GM23338 (cell line): ENCODE data around the gene DYRK3. TPM values are rescaled to one million over a fixed set of nuclear protein-coding genes. Genes with fewer than 3 reads are reported as not detected.

Source experiments
- ATAC-seq: fragments of 200-7000 bp; cut with Tn5 transposase; 3 replicates; pipeline ENCODE4 v1.9.1; 2020
- DNase-seq: peaks from one replicate; pipeline ENCODE4 v3.0.0-alpha.2; 2015; ENCODE audit warnings: low spot score
- H2AFZ ChIP-seq: fragments of 200-600 bp; sonication (generic); 2 replicates; pipeline ENCODE4 v1.8.0; 2016; ENCODE audit warnings: antibody characterized with exemption, mild to moderate bottlenecking, moderate library complexity
- H3F3A ChIP-seq: fragments of 200-600 bp; sonication (generic); replicated peaks from 2 replicates; pipeline ENCODE4 v1.8.0; 2017; ENCODE audit warnings: antibody characterized with exemption, mixed run types, low read depth
- H3K27ac ChIP-seq: fragments of 200-600 bp; sonication (generic); 2 replicates; pipeline ENCODE4 v1.6.1; 2016; ENCODE audit warnings: low read depth
- H3K27me3 ChIP-seq: fragments of 200-600 bp; sonication (generic); 2 replicates; pipeline ENCODE4 v1.8.0; 2016; ENCODE audit warnings: mild to moderate bottlenecking, mixed run types, moderate library complexity; ENCODE audit not compliant: insufficient read depth
- H3K36me3 ChIP-seq: fragments of 200-600 bp; sonication (generic); 2 replicates; pipeline ENCODE4 v1.8.0; 2016; ENCODE audit warnings: mild to moderate bottlenecking; ENCODE audit not compliant: insufficient read depth
- H3K4me1 ChIP-seq: fragments of 200-600 bp; sonication (generic); 2 replicates; pipeline ENCODE4 v1.8.0; 2016; ENCODE audit warnings: mild to moderate bottlenecking, moderate library complexity; ENCODE audit not compliant: insufficient read depth
- H3K4me2 ChIP-seq: fragments of 200-600 bp; sonication (generic); 2 replicates; pipeline ENCODE4 v1.7.1; 2017; ENCODE audit warnings: mixed run types
- H3K4me3 ChIP-seq: fragments of 200-600 bp; sonication (generic); 2 replicates; pipeline ENCODE4 v1.6.1; 2016; ENCODE audit warnings: mixed run types
- H3K79me2 ChIP-seq: fragments of 200-600 bp; sonication (generic); replicated peaks from 2 replicates; pipeline ENCODE4 v1.8.0; 2017; ENCODE audit warnings: mild to moderate bottlenecking; ENCODE audit not compliant: insufficient read depth
- H3K9me2 ChIP-seq: fragments of 200-600 bp; sonication (generic); 2 replicates; pipeline ENCODE4 v1.8.0; 2017; ENCODE audit not compliant: insufficient read depth
- H4K20me1 ChIP-seq: fragments of 200-600 bp; sonication (generic); replicated peaks from 2 replicates; pipeline ENCODE4 v1.8.0; 2017; ENCODE audit warnings: mild to moderate bottlenecking; ENCODE audit not compliant: insufficient read depth
- H3K27ac Mint-ChIP-seq: 2 replicates; pipeline ENCODE4 v1.8.0; 2020; ENCODE audit warnings: inconsistent platforms, mild to moderate bottlenecking, moderate library complexity, mixed read lengths
- H3K27me3 Mint-ChIP-seq: 3 replicates; pipeline ENCODE4 v1.8.0; 2022; ENCODE audit warnings: low read depth, mild to moderate bottlenecking, moderate library complexity, mixed read lengths, inconsistent platforms; ENCODE audit not compliant: insufficient read depth, poor library complexity
- H3K36me3 Mint-ChIP-seq: 3 replicates; pipeline ENCODE4 v1.8.0; 2021; ENCODE audit warnings: low read depth, mild to moderate bottlenecking, inconsistent platforms, moderate library complexity, mixed read lengths
- H3K4me1 Mint-ChIP-seq: 3 replicates; pipeline ENCODE4 v1.8.0; 2020; ENCODE audit warnings: mild to moderate bottlenecking, inconsistent platforms, mixed read lengths
- H3K4me3 Mint-ChIP-seq: 3 replicates; pipeline ENCODE4 v1.8.0; 2021; ENCODE audit warnings: moderate library complexity, mild to moderate bottlenecking, inconsistent platforms, mixed read lengths
- H3K9me3 Mint-ChIP-seq: 3 replicates; pipeline ENCODE4 v1.8.0; 2020; ENCODE audit warnings: moderate library complexity, mild to moderate bottlenecking, inconsistent platforms, mixed read lengths
- ETS1 ChIP-seq: IDR thresholded peaks from 2 replicates; pipeline ENCODE4 v1.6.1; 2016; ENCODE audit warnings: antibody characterized with exemption
- EZH2phosphoT487 ChIP-seq: fragments of 200-600 bp; sonication (generic); IDR thresholded peaks from one replicate; pipeline ENCODE4 v1.8.1; 2018; ENCODE audit warnings: antibody characterized with exemption; ENCODE audit not compliant: unreplicated experiment
- JUNB ChIP-seq: IDR thresholded peaks from one replicate; pipeline ENCODE4 v1.6.1; 2016; ENCODE audit warnings: antibody characterized with exemption; ENCODE audit not compliant: unreplicated experiment
- NANOG ChIP-seq: IDR thresholded peaks from 2 replicates; pipeline ENCODE4 v1.6.1; 2016; ENCODE audit warnings: antibody characterized with exemption, borderline replicate concordance
- REST ChIP-seq: IDR thresholded peaks from one replicate; pipeline ENCODE4 v1.6.1; 2018; ENCODE audit warnings: antibody characterized with exemption; ENCODE audit not compliant: unreplicated experiment
- ZNF331 ChIP-seq: fragments of 250-450 bp; sonication (Bioruptor Pico); IDR thresholded peaks from 2 replicates; pipeline ENCODE4 v1.5.0; 2020; ENCODE audit warnings: low read depth, mild to moderate bottlenecking, moderate library complexity
- polyA plus RNA-seq: library from polyadenylated mRNA; unstranded; fragments of >200 nt; fragmentation: Nextera tagmentation; extraction: Ambion mirVana; gene quantifications from 2 replicates; pipeline ENCODE4 v1.2.1, GENCODE V29; 2016
- total RNA-seq: library from RNA; depleted of rRNA; stranded (reverse); fragments of >200 nt; shearing (Covaris generic); gene quantifications from 2 replicates; pipeline ENCODE4 v1.2.3, GENCODE V29; 2014

Gene DYRK3
- total and polyA plus RNA-seq, 2 experiments from 2014 or later: 2.9 to 9.5 TPM

- Histone ChIP-seq H3K4me3 (no peak overlapping the region), H2AFZ (no peak overlapping the region), H3K36me3 (no peaks in the 10 kb centered on the region), H3K27ac (no peak overlapping the region), H3K9me2 (no peaks in the 10 kb centered on the region), H3K4me2 (no peak overlapping the region), H3F3A (no peaks in the 10 kb centered on the region), H3K27me3 (peaks cover 21% of the 10 kb centered on the region), H3K79me2 (no peaks in the 10 kb centered on the region), H3K4me1 (peaks cover under 1% of the 10 kb centered on the region; the same call in 1 of the 2 replicates), H4K20me1 (no peaks in the 10 kb centered on the region)
- no peaks in the 10 kb centered on the region for H3K9me3 Mint-ChIP-seq
- peaks cover 11% of the 10 kb centered on the region; the same call in 2 of the 3 replicates for H3K4me1 Mint-ChIP-seq
- TF ChIP-seq JUNB (no peak), EZH2phosphoT487 (no peak), NANOG (no peak)
- DNase-seq (no peak), ATAC-seq (no peak)
- peaks cover 17% of the 10 kb centered on the region for H3K27me3 Mint-ChIP-seq
- no peaks in the 10 kb centered on the region for H3K36me3 Mint-ChIP-seq
- no peak overlapping the region for H3K27ac Mint-ChIP-seq
- no peak overlapping the region for H3K4me3 Mint-ChIP-seq
Measured at GRCh38 chr1:206666031-206666561, 30.8 kb downstream of the DYRK3 start.

GRCh38 chr1:206666954-206667665 lies 31.8 kb downstream of the DYRK3 start:
- H3K4me2 ChIP-seq: no peak overlapping the region
- Mint-ChIP-seq H3K4me3 (no peak overlapping the region), H3K27ac (no peak overlapping the region), H3K27me3 (peaks cover 17% of the 10 kb centered on the region), H3K9me3 (no peaks in the 10 kb centered on the region), H3K4me1 (peaks cover 11% of the 10 kb centered on the region; the same call in 2 of the 3 replicates), H3K36me3 (no peaks in the 10 kb centered on the region)
- TF ChIP-seq EZH2phosphoT487 (no peak), ETS1 (no peak), NANOG (no peak), JUNB (no peak), ZNF331 (CRISPR knock-in tag) (no peak), REST (no peak)
- no peak for ATAC-seq
- no peak overlapping the region for H2AFZ ChIP-seq
- H4K20me1 ChIP-seq: no peaks in the 10 kb centered on the region
- H3K27me3 ChIP-seq: peaks cover 19% of the 10 kb centered on the region
- H3K4me3 ChIP-seq: no peak overlapping the region
- H3F3A ChIP-seq: no peaks in the 10 kb centered on the region
- H3K27ac ChIP-seq: no peak overlapping the region
- H3K79me2 ChIP-seq: no peaks in the 10 kb centered on the region
- no peak for DNase-seq
- H3K36me3 ChIP-seq: no peaks in the 10 kb centered on the region
- H3K9me2 ChIP-seq: no peaks in the 10 kb centered on the region
- peaks cover 11% of the 10 kb centered on the region for H3K4me1 ChIP-seq
